ENCODE results near the gene CBR3.

Gene CBR3

DNA sequence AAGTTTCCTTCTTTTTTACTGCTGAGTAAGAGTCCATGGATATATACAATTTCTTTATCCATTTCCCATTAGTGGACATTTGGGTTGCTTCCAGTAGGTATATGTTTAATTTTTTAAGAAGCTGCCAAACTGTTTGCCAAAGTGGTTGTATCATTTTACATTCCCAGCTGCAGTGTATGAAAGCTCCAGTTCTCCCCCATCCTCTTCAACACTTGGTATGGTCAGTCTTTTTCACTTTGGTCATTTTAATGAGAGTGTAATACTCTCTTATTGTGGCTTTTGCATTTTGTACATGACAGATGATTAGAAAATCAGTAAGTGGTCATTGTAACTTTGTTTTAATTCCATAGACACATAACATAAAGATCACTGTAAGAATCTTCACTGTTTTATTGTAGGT, 44.3 kb downstream of the CBR3 start:
- no peak overlapping the region for H3K4me2 ChIP-seq (ENCODE audit: insufficient read depth, low read length)
- no peaks in the 10 kb centered on the region for H4K20me1 ChIP-seq (ENCODE audit: insufficient read depth, low read length)
- no peak overlapping the region for H3K9ac ChIP-seq (ENCODE audit: low read depth, low read length)
- no peak overlapping the region for H3K4me3 ChIP-seq (ENCODE audit: low read depth in 1 of 2, low read length in 2 of 2)
- ATAC-seq (ENCODE audit: insufficient read depth, low read depth) (no peak), DNase-seq (no peak)
- H3K9me3 ChIP-seq (ENCODE audit: insufficient read depth, low read length, severe bottlenecking): no peaks in the 10 kb centered on the region
- no peaks in the 10 kb centered on the region for H3K36me3 ChIP-seq (ENCODE audit: insufficient read depth, low read length)
- no peak overlapping the region for H2AFZ ChIP-seq (ENCODE audit: low read depth, low read length)
- no peak overlapping the region for H3K27ac ChIP-seq (ENCODE audit: low read length)
- TF ChIP-seq, protein P1, sequence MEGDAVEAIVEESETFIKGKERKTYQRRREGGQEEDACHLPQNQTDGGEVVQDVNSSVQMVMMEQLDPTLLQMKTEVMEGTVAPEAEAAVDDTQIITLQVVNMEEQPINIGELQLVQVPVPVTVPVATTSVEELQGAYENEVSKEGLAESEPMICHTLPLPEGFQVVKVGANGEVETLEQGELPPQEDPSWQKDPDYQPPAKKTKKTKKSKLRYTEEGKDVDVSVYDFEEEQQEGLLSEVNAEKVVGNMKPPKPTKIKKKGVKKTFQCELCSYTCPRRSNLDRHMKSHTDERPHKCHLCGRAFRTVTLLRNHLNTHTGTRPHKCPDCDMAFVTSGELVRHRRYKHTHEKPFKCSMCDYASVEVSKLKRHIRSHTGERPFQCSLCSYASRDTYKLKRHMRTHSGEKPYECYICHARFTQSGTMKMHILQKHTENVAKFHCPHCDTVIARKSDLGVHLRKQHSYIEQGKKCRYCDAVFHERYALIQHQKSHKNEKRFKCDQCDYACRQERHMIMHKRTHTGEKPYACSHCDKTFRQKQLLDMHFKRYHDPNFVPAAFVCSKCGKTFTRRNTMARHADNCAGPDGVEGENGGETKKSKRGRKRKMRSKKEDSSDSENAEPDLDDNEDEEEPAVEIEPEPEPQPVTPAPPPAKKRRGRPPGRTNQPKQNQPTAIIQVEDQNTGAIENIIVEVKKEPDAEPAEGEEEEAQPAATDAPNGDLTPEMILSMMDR (IDR thresholded peaks at IDR 0.05; ENCODE audit: borderline replicate concordance, extremely low read depth, low read length, poor library complexity, severe bottlenecking): no peak
- H3K4me1 ChIP-seq (ENCODE audit: insufficient read depth, low read length): no peaks in the 10 kb centered on the region
- H3K27me3 ChIP-seq (ENCODE audit: insufficient read depth, low read length, poor library complexity): no peaks in the 10 kb centered on the region
- no peaks in the 10 kb centered on the region for H3K79me2 ChIP-seq (ENCODE audit: insufficient read depth, low read length)

- H3K27me3 ChIP-seq (ENCODE audit: insufficient read depth, low read length, poor library complexity): no peaks in the 10 kb centered on the region
- ATAC-seq (ENCODE audit: insufficient read depth, low read depth): no peak
- TF ChIP-seq EZH2 (IDR thresholded peaks at IDR 0.05; ENCODE audit: borderline replicate concordance, low read depth, low read length, severe bottlenecking): no peak
- TF ChIP-seq, protein P1 (IDR thresholded peaks at IDR 0.05; ENCODE audit: borderline replicate concordance, extremely low read depth, low read length, poor library complexity, severe bottlenecking): no peak
Observed at GRCh38 chr21:36180963-36181362, 46.1 kb downstream of the CBR3 start.

GRCh38 chr21:36183144-36183795, 48.4 kb downstream of the CBR3 start:
- Histone ChIP-seq H3K4me1 (ENCODE audit: insufficient read depth, low read length) (no peaks in the 10 kb centered on the region), H3K27me3 (ENCODE audit: insufficient read depth, low read length, poor library complexity) (no peaks in the 10 kb centered on the region), H3K79me2 (ENCODE audit: insufficient read depth, low read length) (no peaks in the 10 kb centered on the region), H3K27ac (ENCODE audit: low read length) (no peak overlapping the region), H3K36me3 (ENCODE audit: insufficient read depth, low read length) (no peaks in the 10 kb centered on the region), H3K9ac (ENCODE audit: low read depth, low read length) (no peak overlapping the region), H3K4me3 (ENCODE audit: low read depth in 1 of 2, low read length in 2 of 2) (no peak overlapping the region), H2AFZ (ENCODE audit: low read depth, low read length) (no peak overlapping the region), H3K9me3 (ENCODE audit: insufficient read depth, low read length, severe bottlenecking) (no peaks in the 10 kb centered on the region), H3K4me2 (ENCODE audit: insufficient read depth, low read length) (no peak overlapping the region), H4K20me1 (ENCODE audit: insufficient read depth, low read length) (no peaks in the 10 kb centered on the region)
- DNase-seq (no peak), ATAC-seq (ENCODE audit: insufficient read depth, low read depth) (no peak)
- TF ChIP-seq, protein P1 (IDR thresholded peaks at IDR 0.05; ENCODE audit: borderline replicate concordance, extremely low read depth, low read length, poor library complexity, severe bottlenecking): no peak
- TF ChIP-seq EZH2 (IDR thresholded peaks at IDR 0.05; ENCODE audit: borderline replicate concordance, low read depth, low read length, severe bottlenecking): no peak

More at GRCh38 chr21:36180963-36181362, 46.1 kb downstream of the CBR3 start:
- Histone ChIP-seq H3K9me3 (ENCODE audit: insufficient read depth, low read length, severe bottlenecking) (no peaks in the 10 kb centered on the region), H3K4me1 (ENCODE audit: insufficient read depth, low read length) (no peaks in the 10 kb centered on the region), H3K4me2 (ENCODE audit: insufficient read depth, low read length) (no peak overlapping the region), H3K27ac (ENCODE audit: low read length) (no peak overlapping the region), H4K20me1 (ENCODE audit: insufficient read depth, low read length) (no peaks in the 10 kb centered on the region), H3K4me3 (ENCODE audit: low read depth in 1 of 2, low read length in 2 of 2) (no peak overlapping the region), H2AFZ (ENCODE audit: low read depth, low read length) (no peak overlapping the region), H3K9ac (ENCODE audit: low read depth, low read length) (no peak overlapping the region), H3K36me3 (ENCODE audit: insufficient read depth, low read length) (no peaks in the 10 kb centered on the region), H3K79me2 (ENCODE audit: insufficient read depth, low read length) (no peaks in the 10 kb centered on the region)
- no peak for DNase-seq
